ENCODE results near the gene SF3A1.

DNA sequence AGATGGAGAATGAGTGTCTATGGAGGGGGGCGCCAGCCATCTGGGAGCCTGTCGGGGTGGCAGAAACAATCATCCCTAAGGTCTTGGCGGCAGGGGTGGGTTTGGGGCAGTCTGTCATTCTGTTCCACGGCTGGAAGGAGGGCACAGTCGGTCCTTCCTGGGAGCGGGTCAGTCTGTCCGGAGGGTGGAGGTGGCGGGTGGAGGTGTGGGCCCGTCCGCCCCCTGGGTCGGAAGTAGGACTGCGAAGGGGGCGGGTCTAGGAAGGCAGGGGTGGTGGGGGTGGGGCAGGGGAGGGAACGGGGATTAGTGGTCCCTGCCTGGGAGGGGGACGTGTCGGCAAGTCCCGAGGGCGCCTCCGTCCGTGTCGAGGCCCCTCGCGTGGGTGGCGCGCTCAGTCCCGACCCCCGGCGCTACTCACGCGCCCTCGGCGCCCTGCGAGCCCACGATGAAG is 30.4 kb downstream of the SF3A1 start:
- TF ChIP-seq, protein P1, sequence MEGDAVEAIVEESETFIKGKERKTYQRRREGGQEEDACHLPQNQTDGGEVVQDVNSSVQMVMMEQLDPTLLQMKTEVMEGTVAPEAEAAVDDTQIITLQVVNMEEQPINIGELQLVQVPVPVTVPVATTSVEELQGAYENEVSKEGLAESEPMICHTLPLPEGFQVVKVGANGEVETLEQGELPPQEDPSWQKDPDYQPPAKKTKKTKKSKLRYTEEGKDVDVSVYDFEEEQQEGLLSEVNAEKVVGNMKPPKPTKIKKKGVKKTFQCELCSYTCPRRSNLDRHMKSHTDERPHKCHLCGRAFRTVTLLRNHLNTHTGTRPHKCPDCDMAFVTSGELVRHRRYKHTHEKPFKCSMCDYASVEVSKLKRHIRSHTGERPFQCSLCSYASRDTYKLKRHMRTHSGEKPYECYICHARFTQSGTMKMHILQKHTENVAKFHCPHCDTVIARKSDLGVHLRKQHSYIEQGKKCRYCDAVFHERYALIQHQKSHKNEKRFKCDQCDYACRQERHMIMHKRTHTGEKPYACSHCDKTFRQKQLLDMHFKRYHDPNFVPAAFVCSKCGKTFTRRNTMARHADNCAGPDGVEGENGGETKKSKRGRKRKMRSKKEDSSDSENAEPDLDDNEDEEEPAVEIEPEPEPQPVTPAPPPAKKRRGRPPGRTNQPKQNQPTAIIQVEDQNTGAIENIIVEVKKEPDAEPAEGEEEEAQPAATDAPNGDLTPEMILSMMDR (IDR thresholded peaks at IDR 0.05) = no peak
- no peak for TF ChIP-seq POLR2A (IDR thresholded peaks at IDR 0.05)

Measured in esophagus squamous epithelium (tissue), 4 donors.